ENCODE measurements around the gene FBN2.

- TF ChIP-seq POLR2AphosphoS5 (IDR thresholded peaks at IDR 0.05; ENCODE audit: borderline replicate concordance, low read depth, low read length) (no peak), EZH2 (IDR thresholded peaks at IDR 0.05) (no peak)
These were observed 48.8 kb upstream of the FBN2 start for GRCh38 chr5:128586848-128587247.
